DOHH2 (cell line): ENCODE results near the gene DCTN3.
"Not testable (repeated sequence)": the region's sequence is repeated elsewhere in the genome, so short reads cannot be mapped to it uniquely, and the experiment has no call there.

Experiments
- H3F3A ChIP-seq: fragments of 200-600 bp; sonication (generic), shearing (Covaris generic); 2 replicates; pipeline ENCODE4 v1.6.0; 2016; ENCODE audit warnings: antibody characterized with exemption, mild to moderate bottlenecking; ENCODE audit not compliant: control insufficient read depth, insufficient read depth
- H3K27ac ChIP-seq: fragments of 200-600 bp; sonication (generic); 2 replicates; pipeline ENCODE4 v1.5.1; 2014; ENCODE audit warnings: low read depth, mild to moderate bottlenecking, low read length, moderate library complexity
- H3K27me3 ChIP-seq: fragments of 200-600 bp; sonication (generic); 2 replicates; pipeline ENCODE4 v1.6.1; 2014; ENCODE audit warnings: mild to moderate bottlenecking, low read length, mixed read lengths; ENCODE audit not compliant: control insufficient read depth
- H3K36me3 ChIP-seq: fragments of 200-600 bp; sonication (generic); 2 replicates; pipeline ENCODE4 v1.6.1; 2014; ENCODE audit warnings: mild to moderate bottlenecking, low read length, moderate library complexity, mixed read lengths; ENCODE audit not compliant: control insufficient read depth
- H3K4me1 ChIP-seq: fragments of 200-600 bp; sonication (generic); 2 replicates; pipeline ENCODE4 v1.6.1; 2014; ENCODE audit warnings: mild to moderate bottlenecking, low read length, mixed read lengths; ENCODE audit not compliant: control insufficient read depth
- H3K4me2 ChIP-seq: fragments of 200-600 bp; sonication (generic); 2 replicates; pipeline ENCODE4 v1.6.0; 2014; ENCODE audit warnings: mild to moderate bottlenecking, low read length, moderate library complexity
- H3K4me3 ChIP-seq: fragments of 200-600 bp; sonication (generic); 2 replicates; pipeline ENCODE4 v1.5.1; 2014; ENCODE audit warnings: mild to moderate bottlenecking, low read length, mixed read lengths
- H3K79me2 ChIP-seq: fragments of 200-600 bp; sonication (generic); 2 replicates; pipeline ENCODE4 v1.6.1; 2014; ENCODE audit warnings: mild to moderate bottlenecking, low read length, mixed read lengths; ENCODE audit not compliant: control insufficient read depth
- H3K9me2 ChIP-seq: fragments of 200-600 bp; sonication (generic); replicated peaks from 2 replicates; pipeline ENCODE4 v1.6.1; 2014; ENCODE audit warnings: mild to moderate bottlenecking, low read length, mixed read lengths; ENCODE audit not compliant: control insufficient read depth
- H3K9me3 ChIP-seq: fragments of 200-600 bp; sonication (generic); 2 replicates; pipeline ENCODE4 v1.6.1; 2014; ENCODE audit warnings: antibody characterized with exemption, low read length, mixed read lengths; ENCODE audit not compliant: control insufficient read depth, insufficient read depth
- H4K20me1 ChIP-seq: fragments of 200-600 bp; sonication (generic); 2 replicates; pipeline ENCODE4 v1.6.0; 2014; ENCODE audit warnings: low read depth, mild to moderate bottlenecking, antibody characterized with exemption, low read length, moderate library complexity; ENCODE audit not compliant: control insufficient read depth, insufficient read depth
- EZH2phosphoT487 ChIP-seq: fragments of 200-600 bp; sonication (generic); IDR thresholded peaks from 2 replicates; pipeline ENCODE4 v1.6.1; 2017; ENCODE audit warnings: borderline replicate concordance, mild to moderate bottlenecking, antibody characterized with exemption, low read length, moderate library complexity, mixed read lengths
- TF ChIP-seq, protein P1 (sequence below): fragments of 200-600 bp; sonication (generic); IDR thresholded peaks from one replicate; pipeline ENCODE4 v1.5.1; 2014; ENCODE audit warnings: antibody characterized with exemption, mild to moderate bottlenecking, low read depth, low read length; ENCODE audit not compliant: poor library complexity, severe bottlenecking

Gene DCTN3

DNA sequence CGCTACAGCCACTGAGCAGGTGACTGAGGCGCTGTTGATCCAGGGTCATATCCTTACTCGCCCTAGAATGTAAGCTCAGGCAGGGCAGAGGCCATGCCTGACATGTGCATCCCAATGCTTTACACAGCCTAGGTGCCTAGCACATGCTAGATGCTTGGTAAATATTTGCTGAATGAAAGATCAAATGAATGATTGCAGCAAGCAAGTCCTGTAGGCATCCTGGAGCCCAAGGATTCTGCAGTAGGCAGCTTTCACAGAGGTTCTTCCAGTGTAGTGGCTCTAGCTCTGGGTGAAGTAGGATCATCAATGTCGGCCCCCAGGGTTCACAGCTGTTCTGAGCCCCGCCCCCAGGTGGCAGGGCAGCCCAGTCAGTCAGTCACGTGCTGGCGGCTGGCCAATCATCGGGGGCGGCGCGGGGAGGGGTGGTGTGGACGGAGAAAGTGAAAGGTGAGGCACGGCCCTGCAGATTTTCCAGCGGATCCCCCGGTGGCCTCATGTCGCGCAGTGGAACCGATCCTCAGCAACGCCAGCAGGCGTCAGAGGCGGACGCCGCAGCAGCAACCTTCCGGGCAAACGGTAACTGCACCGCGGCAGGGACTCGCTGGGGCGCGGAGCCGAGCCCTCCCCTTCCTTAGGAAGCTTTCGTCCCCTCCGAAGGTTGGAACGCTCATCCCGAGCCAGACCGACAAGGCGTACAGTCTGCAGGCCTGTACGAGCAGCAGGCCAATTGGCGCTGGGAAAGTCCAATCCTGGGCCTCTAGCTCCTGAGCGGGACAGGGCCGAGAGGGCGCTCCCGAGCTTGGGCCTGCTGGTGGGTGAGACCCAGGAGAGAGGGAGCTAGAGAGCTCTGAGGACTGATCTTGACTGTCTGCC lies 26.2 kb upstream of the DCTN3 start, which contains the start of gene GALT:
GALT (plus strand) TSS at position 465 of the 873 bp plus-strand sequence; CDS start at position 495, 30 bp downstream.
- Histone ChIP-seq H3K9me3 (no peaks in the 10 kb centered on the region), H3K4me2 (peak within 1 kb of the TSS; percentile 88), H3F3A (no peaks in the 10 kb centered on the region), H3K4me1 (peaks cover 14% of the 10 kb centered on the region), H3K36me3 (peaks cover 8% of the 10 kb centered on the region; the same call in 1 of the 2 replicates), H4K20me1 (no peaks in the 10 kb centered on the region), H3K79me2 (peaks cover 5% of the 10 kb centered on the region), H3K9me2 (no peaks in the 10 kb centered on the region), H3K4me3 (peak within 1 kb of the TSS; percentile 87), H3K27ac (peak within 1 kb of the TSS; percentile 23), H3K27me3 (no peaks in the 10 kb centered on the region)
- no peak for TF ChIP-seq EZH2phosphoT487
- TF ChIP-seq, protein P1, sequence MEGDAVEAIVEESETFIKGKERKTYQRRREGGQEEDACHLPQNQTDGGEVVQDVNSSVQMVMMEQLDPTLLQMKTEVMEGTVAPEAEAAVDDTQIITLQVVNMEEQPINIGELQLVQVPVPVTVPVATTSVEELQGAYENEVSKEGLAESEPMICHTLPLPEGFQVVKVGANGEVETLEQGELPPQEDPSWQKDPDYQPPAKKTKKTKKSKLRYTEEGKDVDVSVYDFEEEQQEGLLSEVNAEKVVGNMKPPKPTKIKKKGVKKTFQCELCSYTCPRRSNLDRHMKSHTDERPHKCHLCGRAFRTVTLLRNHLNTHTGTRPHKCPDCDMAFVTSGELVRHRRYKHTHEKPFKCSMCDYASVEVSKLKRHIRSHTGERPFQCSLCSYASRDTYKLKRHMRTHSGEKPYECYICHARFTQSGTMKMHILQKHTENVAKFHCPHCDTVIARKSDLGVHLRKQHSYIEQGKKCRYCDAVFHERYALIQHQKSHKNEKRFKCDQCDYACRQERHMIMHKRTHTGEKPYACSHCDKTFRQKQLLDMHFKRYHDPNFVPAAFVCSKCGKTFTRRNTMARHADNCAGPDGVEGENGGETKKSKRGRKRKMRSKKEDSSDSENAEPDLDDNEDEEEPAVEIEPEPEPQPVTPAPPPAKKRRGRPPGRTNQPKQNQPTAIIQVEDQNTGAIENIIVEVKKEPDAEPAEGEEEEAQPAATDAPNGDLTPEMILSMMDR = peak; percentile 83

- Histone ChIP-seq H3K27ac (no peak overlapping the region), H3F3A (no peaks in the 10 kb centered on the region), H3K4me3 (no peak overlapping the region), H4K20me1 (no peaks in the 10 kb centered on the region), H3K4me1 (peaks cover 14% of the 10 kb centered on the region), H3K27me3 (no peaks in the 10 kb centered on the region), H3K36me3 (peaks cover 8% of the 10 kb centered on the region; the same call in 1 of the 2 replicates), H3K79me2 (peaks cover 5% of the 10 kb centered on the region), H3K9me2 (no peaks in the 10 kb centered on the region), H3K4me2 (no peak overlapping the region), H3K9me3 (no peaks in the 10 kb centered on the region)
- TF ChIP-seq, protein P1 = no peak
- TF ChIP-seq EZH2phosphoT487 = no peak
Measured at GRCh38 chr9:34644766-34645314, 24.5 kb upstream of the DCTN3 start.

DNA sequence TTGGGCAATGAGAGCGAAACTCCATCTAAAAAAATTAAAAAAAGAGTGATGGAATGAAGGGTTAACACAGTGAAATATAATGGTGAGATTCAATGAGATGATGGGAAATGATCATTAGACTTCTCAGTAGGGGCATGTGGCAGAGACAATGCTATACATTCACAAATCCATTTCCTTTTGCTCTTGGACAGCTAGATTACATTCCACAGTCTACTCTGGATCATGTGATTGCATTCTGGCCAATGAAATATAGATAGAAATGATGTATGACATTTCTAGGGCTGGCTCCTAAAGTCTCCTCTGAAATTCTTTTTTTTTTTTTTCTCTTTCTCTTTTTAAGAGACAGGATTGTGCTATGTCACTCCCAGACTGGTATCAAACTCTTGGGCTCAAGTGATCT lies 22.4 kb upstream of the DCTN3 start:
- Histone ChIP-seq H3K4me1 (peaks cover 24% of the 10 kb centered on the region), H3K9me3 (no peaks in the 10 kb centered on the region), H3K36me3 (no peaks in the 10 kb centered on the region), H3K27ac (no peak overlapping the region), H3F3A (no peaks in the 10 kb centered on the region), H3K79me2 (peaks cover 5% of the 10 kb centered on the region), H4K20me1 (no peaks in the 10 kb centered on the region), H3K27me3 (no peaks in the 10 kb centered on the region), H3K9me2 (no peaks in the 10 kb centered on the region), H3K4me2 (no peak overlapping the region), H3K4me3 (no peak overlapping the region)
- TF ChIP-seq, protein P1 = no peak
- TF ChIP-seq EZH2phosphoT487 = no peak

DNA sequence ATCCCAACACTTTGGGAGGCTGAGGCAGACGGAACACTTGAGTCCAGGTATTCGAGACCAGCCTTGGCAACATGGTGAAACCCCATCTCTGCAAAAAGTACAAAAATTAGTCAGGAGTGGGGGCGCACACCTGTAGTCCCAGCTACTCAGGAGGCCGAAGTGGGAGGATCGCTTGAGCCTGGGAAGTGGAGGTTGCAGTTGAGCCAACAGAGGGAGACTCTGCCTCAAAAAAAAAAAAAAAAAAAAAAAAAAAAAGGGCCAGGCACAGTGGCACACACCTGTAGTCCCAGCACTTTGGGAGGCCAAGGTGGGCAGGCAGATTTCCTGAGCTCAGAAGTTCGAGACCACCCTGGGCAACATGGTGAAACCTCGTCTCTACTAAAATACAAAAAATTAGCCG lies 19.0 kb upstream of the DCTN3 start:
- not testable (repeated sequence) for H3K4me2 ChIP-seq
- H3K4me1 ChIP-seq = peaks cover 23% of the 10 kb centered on the region
- H3K36me3 ChIP-seq = peaks cover 15% of the 10 kb centered on the region; the same call in 1 of the 2 replicates

More for the DNA sequence above, 19.0 kb upstream of the DCTN3 start:
- not testable (repeated sequence) for H3K27me3 ChIP-seq, H3K9me2 ChIP-seq, H3K27ac ChIP-seq, H3F3A ChIP-seq, H3K4me3 ChIP-seq, H3K9me3 ChIP-seq, H4K20me1 ChIP-seq
- peaks cover 22% of the 10 kb centered on the region for H3K79me2 ChIP-seq
